NCI-H82 treated with DMSO at 0.1 percent for 48 hours (cell line): ENCODE data around the gene LLCFC1.

Source experiments
- DNase-seq: peaks from one replicate; lab custom pipeline; 2025; ENCODE audit not compliant: unreplicated experiment; lab: John Stamatoyannopoulos, UW

Gene LLCFC1

GRCh38 chr7:142910031-142910433 is 29.3 kb upstream of the LLCFC1 start:
- no peak for DNase-seq

GRCh38 chr7:142910481-142910880 is 28.8 kb upstream of the LLCFC1 start:
- no peak for DNase-seq

- DNase-seq = no peak
Observed at GRCh38 chr7:142913051-142913450, 26.2 kb upstream of the LLCFC1 start.

DNA sequence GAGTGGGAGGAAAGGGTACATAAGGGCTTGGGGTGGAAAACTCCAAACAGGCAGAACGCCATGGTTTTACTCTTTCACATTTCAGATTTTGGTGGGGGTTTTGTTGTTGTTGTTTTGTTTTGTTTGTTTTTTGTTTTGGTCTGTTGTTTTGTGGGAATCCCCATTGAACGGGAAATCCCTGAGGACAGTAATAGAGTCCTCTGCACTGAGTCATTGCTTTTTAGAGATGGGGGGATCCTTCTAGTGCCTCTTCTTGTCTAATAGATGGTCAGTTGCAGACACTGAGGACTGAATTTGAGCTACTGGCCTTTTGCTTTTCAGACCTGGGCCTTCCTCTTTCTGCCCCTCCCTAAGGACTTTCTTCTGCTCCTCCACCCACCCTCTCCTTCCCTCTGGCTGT is 25.7 kb upstream of the LLCFC1 start:
- no peak for DNase-seq

DNA sequence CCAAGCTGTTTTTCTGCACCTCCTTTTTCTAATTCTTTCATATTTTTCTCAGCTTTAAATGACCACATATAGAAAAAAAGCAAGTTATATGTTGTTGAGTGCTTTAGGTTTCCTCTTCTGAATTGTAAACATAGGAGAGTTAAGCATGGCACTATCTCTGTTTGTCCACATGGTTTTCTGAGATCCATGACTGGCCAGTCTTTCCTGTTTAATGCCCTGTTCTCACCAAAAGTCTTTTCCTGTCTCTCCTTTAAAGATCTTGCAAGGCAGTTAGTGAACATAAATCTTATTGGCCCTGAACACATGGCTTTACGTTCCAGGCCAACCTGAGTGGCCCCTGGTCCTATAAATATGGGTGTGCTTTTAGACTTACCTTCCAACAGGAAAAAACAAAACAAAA is 25.2 kb upstream of the LLCFC1 start:
- no peak for DNase-seq

DNA sequence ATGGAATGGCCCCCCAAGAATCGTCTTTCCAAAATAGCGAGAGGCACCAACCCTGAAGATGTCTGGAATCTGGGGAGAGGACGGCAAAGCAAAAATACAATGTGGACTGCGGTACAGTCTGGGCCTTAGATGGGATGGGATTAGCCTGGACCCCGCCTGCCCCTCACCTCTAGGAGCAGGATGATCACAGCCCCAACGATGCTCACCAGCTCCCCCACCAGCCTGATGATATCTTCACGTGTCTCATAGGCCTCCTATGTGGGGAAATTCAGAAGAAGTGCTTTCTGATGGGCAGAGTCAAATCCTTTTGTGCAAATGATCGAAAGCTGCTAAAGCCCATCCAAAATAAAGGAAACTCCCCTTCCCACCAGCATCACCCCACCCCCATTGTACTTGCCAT is 24.0 kb upstream of the LLCFC1 start:
- DNase-seq = no peak

DNA sequence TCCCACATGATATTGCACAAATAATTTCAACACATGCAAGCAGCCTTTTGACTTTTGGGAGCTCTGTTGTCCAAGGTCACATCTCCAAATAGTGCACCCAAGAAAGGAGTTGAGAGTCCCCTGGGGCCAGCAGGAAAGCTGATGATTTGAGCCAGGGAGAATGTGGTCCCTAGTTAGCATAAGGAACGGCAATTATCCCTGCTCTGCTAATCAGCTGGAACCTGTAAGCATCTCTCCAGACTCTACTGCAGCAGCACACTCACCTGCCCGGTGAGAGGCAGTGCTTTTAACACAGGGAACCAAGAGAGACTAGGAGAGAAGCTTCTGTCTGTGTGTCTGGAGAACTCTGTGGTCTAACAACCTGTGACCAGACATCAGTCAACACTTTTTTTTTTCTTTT is 22.8 kb upstream of the LLCFC1 start:
- DNase-seq = no peak

DNA sequence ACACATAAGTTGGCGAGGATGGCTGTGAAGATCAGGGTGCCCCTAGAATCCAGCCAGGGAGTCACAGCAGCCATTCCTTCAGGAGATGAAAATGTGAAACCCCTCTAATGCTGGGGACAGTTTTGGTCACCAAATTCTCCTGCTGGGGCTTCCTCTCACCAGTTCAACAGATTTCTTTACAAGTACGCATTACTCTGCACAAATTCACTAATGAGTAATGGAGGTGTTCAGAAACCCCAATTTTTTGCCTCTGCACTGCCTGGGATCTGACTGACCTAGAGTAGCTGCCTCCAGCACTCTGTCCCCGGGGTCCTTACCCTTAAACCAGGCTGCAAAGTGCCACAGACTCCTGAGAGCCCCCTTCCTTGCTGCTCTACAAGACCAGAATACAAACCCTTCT is 21.8 kb upstream of the LLCFC1 start:
- DNase-seq = no peak

DNA sequence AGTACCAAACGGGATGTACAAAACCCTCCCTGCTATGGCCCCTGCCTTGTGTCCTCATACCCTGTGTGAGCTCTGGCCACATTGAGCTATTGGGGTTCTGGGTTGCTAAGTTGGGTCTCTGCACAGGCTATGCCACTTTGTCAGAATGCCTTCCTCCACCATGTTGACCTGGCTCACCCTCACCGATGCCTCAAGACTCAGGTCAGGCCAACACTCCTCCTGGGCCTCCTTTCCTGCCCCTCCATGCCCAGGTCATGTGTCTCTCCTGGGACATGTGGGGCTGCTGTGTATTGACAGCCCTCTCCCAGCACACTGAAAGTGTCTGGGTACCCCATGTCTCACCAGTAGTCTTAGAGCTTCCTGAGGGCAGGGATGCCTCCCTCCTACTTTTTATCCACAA is 20.4 kb upstream of the LLCFC1 start:
- DNase-seq = no peak

DNA sequence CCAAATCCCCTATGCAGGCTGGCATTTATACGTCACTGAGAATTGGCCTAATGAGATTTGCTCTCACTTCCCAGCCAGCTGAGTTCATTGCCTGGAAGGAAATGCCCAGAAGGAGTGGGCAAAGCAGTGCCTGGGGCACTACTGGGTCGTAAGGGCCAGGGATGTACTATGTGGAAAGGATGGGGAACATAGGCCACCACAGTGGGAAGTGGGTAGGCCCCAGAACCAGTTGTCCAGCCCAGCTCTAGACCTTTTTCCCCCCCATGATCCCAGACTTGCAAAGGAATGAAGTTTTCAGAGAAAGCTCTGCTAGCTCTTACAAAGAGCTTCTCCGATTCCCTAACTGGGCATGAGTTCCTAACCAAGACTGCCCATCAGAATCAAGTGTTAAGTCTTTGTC is 19.6 kb upstream of the LLCFC1 start:
- no peak for DNase-seq

DNA sequence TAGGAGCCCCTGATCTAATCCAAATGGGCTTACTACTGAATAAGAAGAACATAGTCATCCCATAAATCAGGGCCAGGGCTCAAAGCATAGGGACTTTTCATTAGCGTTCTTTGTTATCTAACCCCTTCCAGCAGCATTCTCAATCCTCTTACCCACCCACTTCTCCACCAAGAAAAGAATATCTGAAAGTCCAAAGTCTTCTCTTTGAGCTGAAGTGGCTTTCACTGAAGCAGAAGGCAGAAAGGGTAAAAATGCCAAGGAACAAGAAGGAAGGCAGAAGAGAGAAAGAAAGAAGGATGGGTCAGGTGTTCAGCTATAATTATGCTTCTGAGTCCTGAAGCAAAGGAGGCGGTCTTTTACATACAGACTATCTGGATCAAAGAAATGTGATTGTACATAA is 15.9 kb upstream of the LLCFC1 start:
- DNase-seq = no peak

DNA sequence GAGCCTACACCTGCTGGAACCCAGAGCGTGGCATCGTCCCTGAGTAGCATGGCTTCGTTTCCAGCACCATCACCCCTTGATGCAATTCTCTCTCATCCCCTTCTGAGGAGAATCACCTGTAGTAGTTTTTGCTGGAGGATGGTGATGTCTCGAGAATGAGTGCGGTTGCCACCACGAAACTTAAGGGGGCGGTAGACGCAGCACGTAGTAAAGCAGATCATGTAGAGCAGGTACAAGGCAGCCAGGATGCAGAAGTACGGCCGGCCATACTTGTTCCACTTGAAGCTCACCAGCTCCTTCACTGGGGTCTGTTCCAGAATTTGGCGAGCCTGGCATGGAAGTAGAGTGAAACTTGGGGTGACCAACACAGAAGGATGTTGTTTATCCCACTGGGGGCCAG is 13.9 kb upstream of the LLCFC1 start:
- DNase-seq = no peak

DNA sequence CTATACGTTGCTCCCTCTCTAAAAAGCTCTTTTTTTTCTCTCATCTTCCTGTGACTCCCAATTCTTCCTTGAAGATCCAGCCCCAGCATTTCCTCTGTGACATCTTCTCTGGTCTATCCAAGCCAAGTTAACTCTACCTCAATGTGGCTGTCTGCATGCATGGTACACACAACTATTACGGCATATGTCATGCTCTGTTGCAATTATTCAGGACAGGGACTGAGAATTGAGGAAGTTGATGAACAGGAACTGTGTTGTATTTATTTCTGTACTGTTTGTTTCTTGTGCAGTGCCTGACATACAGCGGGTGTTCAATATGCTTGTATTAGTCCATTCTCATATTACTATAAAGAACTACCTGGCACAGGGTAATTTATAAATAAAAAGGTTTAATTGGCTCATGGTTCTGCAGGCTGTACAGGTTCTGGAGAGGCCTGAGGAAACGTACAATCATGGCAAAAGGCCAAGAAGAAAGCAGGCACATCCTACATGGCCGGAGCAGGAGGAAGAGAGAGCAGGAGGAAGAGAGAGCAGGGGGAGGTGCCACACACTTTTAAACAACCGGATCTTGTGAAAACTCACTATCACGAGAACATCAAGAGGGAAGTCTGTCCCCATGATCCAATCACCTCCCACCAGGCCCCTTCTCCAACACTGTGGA is 12.1 kb upstream of the LLCFC1 start:
- no peak for DNase-seq

DNA sequence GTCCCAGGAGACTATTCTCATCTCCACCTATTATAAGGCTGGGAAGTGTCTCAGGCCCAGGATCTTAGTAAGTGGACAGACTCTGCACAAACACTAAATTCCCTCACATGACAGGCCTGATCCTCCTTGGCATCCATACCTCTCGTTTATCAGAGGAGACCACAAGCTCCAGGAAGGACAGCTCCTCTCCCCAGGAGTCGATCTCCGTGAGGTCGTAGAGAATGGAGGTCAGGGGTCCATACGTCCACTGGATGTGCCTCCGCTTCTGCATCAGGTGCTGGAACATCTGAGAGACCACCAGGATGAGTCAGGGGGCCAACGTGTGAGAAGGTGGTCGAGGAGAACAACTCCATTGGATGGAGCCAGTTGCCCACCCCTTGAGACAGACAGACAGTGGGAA is 11.3 kb upstream of the LLCFC1 start:
- no peak for DNase-seq

DNA sequence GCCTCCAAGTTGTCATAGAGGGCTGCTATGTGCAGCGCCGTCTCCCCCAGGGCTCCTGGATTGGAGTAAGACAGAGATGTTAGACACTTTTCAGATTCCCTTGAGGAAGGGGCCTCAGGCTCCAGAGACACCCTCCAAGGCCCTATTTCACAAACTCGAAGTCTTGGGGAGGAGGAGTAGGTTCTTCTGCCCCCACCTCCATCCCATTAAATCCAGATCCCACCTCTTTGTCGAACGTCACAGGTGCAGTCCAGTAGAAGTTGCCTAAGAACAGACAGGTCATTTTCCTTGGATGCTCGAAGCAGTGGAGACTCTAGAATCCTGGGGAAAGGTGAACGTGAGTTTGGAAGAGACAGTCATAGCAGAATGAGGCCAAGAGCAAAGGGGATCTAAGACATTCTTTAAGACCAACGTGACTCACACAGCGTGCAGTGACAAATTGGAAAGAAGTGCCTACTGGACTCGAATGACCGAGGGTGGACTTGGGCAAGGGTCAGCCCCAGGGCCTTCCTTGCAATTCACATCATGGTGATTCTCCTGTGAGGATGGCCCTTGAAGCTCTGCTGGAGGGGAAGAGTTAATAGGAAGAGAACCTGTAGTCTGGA is 9.1 kb upstream of the LLCFC1 start:
- no peak for DNase-seq

GRCh38 chr7:142932386-142933091 is 6.7 kb upstream of the LLCFC1 start:
- DNase-seq = no peak

DNA sequence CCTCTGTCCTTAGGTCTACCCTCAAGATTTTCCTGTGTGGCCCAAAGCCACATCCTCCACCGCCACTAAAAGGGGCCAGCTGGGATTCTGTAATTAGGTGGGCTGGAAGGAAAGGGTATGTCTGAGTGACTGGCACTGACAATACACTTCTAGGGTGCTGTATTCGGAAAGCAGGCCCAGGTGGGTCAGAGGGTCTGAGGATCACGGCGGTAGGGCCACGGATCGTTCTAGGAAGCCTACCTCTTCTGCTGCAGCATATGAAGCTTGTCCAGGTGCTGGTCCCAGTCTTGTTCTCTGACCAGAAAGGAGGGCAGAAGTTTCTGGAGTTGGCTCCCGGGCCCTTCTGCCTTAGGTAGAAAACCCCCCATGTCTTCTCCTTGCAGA is 6.2 kb upstream of the LLCFC1 start:
- no peak for DNase-seq

DNA sequence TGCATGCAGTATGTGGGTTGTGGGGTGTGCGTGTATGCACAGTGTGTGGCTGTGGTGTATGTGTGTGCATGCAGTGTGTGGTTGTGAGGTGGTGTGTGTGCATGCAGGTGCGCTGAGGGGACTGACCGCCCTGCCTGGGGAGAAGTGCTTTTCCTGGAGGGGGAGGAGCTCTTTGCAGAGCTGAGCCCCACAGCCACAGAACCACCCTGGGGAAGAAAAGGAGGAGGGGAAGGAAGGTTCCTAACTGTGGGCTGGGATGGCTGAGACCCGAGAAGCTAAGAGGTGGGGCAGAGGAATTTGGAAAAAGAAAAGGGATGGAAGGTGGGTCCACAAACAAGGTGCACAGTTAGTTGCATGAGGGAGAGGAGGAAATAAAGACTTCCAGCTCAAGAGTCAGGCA is 5.7 kb upstream of the LLCFC1 start, which contains the start of gene TRPV5:
TRPV5 (minus strand) TSS at position 123 of the 400 bp plus-strand sequence. CDS start 287 bp downstream, outside the sequence.
- no peak for DNase-seq

GRCh38 chr7:142934056-142934455 is 5.2 kb upstream of the LLCFC1 start:
- DNase-seq = no peak

GRCh38 chr7:142935941-142936565 is 3.2 kb upstream of the LLCFC1 start:
- no peak for DNase-seq

DNA sequence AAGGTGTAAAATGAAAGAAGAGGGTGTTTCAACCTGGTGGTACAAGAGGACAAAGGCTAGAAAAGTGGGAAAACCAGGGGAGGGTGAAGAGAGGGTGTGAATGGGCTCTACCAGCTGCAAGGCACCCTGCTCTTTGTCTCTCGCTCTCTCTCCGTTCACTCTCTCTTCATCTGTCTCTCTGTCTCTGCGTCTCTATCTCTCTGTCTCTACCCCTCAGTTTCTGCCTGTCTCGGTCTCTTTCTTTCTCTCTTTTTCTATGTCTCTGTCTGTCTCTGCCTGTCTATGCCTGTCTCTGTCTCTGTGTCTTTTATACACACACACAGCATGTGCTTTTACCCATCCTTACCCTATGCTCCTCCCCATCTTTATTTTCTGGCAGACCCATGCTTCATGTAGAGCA is 673 bp upstream of the LLCFC1 start:
- DNase-seq = no peak

GRCh38 chr7:142940966-142941535 is 1.8 kb downstream of the LLCFC1 start:
- DNase-seq = no peak
